GM12872 (cell line): ENCODE data around the gene EXO1.

ENCODE experiments used
- TF ChIP-seq, protein P1 (sequence below): IDR thresholded peaks from 3 replicates; pipeline ENCODE4 v1.5.1; 2011; ENCODE audit warnings: low read depth, mild to moderate bottlenecking, low read length, moderate library complexity; ENCODE audit not compliant: insufficient read depth

Gene EXO1

DNA sequence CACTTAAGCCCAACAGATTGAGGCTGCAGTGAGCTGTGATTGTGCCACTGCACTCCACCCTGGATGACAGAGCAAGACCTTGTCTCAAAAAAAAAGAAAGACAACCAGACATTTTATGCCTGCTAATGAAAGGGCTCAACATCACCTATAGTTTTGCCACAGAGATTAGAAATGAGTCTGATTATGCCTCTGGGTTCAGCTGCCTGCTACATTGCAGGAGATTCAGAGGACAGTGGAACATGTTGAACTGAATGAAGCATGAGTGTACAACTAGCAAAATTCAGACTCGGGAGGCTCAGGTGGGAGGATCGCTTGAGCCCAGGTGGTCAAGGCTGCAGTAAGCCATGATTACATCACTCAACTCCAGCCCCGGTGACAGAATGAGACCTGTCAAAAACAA, 46.0 kb downstream of the EXO1 start:
- TF ChIP-seq, protein P1, sequence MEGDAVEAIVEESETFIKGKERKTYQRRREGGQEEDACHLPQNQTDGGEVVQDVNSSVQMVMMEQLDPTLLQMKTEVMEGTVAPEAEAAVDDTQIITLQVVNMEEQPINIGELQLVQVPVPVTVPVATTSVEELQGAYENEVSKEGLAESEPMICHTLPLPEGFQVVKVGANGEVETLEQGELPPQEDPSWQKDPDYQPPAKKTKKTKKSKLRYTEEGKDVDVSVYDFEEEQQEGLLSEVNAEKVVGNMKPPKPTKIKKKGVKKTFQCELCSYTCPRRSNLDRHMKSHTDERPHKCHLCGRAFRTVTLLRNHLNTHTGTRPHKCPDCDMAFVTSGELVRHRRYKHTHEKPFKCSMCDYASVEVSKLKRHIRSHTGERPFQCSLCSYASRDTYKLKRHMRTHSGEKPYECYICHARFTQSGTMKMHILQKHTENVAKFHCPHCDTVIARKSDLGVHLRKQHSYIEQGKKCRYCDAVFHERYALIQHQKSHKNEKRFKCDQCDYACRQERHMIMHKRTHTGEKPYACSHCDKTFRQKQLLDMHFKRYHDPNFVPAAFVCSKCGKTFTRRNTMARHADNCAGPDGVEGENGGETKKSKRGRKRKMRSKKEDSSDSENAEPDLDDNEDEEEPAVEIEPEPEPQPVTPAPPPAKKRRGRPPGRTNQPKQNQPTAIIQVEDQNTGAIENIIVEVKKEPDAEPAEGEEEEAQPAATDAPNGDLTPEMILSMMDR, result no peak

DNA sequence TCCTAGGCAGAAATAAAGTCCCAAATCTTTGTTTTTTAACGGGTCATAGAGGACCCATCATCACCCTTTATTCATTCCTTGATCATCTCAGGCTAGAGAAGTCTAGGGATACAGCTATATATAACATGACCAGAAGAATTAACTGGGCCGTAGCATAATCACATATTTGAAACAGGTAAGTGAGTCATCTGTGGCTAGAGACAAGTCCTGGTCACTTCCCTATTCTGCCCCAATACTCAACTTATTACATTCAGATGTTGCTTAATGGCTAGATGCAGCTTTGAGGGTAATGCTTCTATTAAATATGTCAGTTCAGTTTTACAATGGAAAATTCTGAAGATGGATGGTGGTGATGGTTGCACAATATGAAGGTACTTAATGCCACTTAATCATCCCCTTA, 47.0 kb downstream of the EXO1 start:
- TF ChIP-seq, protein P1, result no peak

DNA sequence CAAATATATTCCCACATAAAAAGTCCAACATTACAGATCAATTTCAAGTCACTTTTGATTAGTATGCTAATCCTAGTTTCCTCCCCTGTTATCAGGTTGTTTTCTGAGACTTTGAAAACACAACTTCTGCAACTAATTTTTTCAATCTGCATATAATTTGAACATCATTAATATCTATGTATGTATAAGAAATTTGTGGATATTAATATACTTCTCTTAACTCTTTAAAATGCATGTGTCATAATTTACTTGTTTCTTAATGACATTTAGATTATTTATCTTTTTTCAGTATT, 48.6 kb downstream of the EXO1 start:
- TF ChIP-seq, protein P1, result no peak

- TF ChIP-seq, protein P1, result no peak
Observed at GRCh38 chr1:241899210-241899609, 51.2 kb downstream of the EXO1 start.

- TF ChIP-seq, protein P1, result no peak
Observed at GRCh38 chr1:241900381-241900780, 52.4 kb downstream of the EXO1 start.

DNA sequence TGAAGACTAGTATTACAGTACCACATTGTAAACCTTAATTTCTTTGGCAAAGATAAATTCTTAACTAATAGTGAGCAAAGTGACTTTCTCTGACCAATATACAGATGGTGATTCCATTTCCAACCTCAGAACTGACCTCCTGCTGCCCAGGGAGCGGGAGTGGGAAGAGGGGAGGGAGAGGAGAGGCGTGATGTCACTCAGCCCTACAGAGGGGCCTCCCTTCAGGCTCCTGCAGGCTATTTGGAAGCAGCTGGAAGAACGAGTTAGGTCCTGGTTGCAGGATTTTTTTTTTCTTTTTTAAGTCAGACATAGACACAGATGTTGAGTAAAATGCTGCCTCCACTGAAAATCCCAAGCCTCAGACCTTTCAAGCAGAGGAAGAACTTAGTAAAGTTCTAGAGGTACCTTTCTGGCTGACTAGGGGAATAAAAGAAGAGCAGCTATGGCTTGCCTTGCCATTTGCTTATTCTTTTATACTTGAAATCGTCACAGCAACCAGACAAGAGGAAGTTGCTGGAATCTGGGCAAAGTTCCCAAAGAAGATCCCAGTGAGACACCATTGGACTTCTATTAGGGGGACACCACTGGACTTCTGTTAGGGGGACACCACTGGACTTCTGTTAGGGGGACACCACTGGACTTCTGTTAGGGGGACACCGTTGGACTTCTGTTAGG, 54.5 kb downstream of the EXO1 start:
- TF ChIP-seq, protein P1, result no peak

DNA sequence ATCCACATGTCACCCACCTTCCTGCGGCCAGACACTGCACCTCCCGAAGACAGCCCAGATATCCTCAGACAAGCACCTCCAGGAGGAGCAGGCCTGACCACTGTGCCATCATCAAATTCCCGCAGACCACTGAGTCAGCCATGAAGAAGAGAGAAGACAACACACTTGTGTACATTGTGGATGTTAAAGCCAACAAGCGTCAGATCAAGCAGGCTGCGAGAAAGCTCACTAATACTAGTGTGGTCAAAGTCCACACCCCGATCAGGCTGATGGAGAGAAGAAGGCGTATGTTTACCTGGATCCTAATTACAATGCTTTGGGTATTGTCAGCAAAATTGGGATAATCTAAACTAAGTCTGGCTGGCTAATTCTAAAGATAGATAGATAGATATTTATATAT, 68.2 kb downstream of the EXO1 start:
- TF ChIP-seq, protein P1, result no peak
